HepG2 (cell line): ENCODE data around the gene NAT9. TPM values are rescaled to one million over a fixed set of nuclear protein-coding genes. Genes with fewer than 3 reads are reported as not detected.

Experiments used
- ATAD3A ChIP-seq: sonication (generic); formaldehyde crosslinking; IDR thresholded peaks from 2 replicates; pipeline ENCODE4 v1.4.0; 2020; ENCODE audit warnings: missing genetic modification reagents
- CCAR2 ChIP-seq: fragments of 200-400 bp; formaldehyde crosslinking; optimal IDR thresholded peaks from 2 replicates; pipeline ENCODE3; 2018; ENCODE audit warnings: low read depth, mild to moderate bottlenecking, low read length, moderate library complexity
- CHCHD3 ChIP-seq: sonication (generic); formaldehyde crosslinking; IDR thresholded peaks from 2 replicates; pipeline ENCODE4 v1.8.0; 2022; ENCODE audit warnings: mild to moderate bottlenecking, missing genetic modification reagents, moderate library complexity
- ESRRA ChIP-seq: sonication (generic); formaldehyde crosslinking; IDR thresholded peaks from 2 replicates; pipeline ENCODE4 v1.5.1; 2020; ENCODE audit warnings: mild to moderate bottlenecking, low read depth, missing genetic modification reagents
- EZH2 ChIP-seq: conservative IDR thresholded peaks from 2 replicates; pipeline ENCODE4 v1.6.1; 2012; ENCODE audit warnings: mild to moderate bottlenecking, low read depth, low read length, moderate library complexity
- FOXA3 ChIP-seq: IDR thresholded peaks from 2 replicates; pipeline ENCODE4 v1.6.1; 2016; ENCODE audit warnings: missing genetic modification reagents, missing compliant biosample characterization
- NR1H2 ChIP-seq: sonication (generic); formaldehyde crosslinking; IDR thresholded peaks from 2 replicates; pipeline ENCODE4 v1.8.1; 2022; ENCODE audit warnings: low read depth, missing genetic modification reagents, borderline replicate concordance
- REXO4 ChIP-seq: sonication (generic); formaldehyde crosslinking; IDR thresholded peaks from 2 replicates; pipeline ENCODE4 v1.8.0; 2022; ENCODE audit warnings: missing genetic modification reagents, mild to moderate bottlenecking, borderline replicate concordance
- SAFB2 ChIP-seq: sonication (generic); formaldehyde crosslinking; IDR thresholded peaks from 2 replicates; pipeline ENCODE4 v1.5.1; 2020; ENCODE audit warnings: missing genetic modification reagents, low read depth, mild to moderate bottlenecking, borderline replicate concordance
- STAT5B ChIP-seq: sonication (generic); formaldehyde crosslinking; IDR thresholded peaks from 2 replicates; pipeline ENCODE4 v1.4.0; 2020; ENCODE audit warnings: missing genetic modification reagents
- TGIF2 ChIP-seq: IDR thresholded peaks from 2 replicates; pipeline ENCODE4 v1.6.1; 2016; ENCODE audit warnings: control low read depth, missing compliant biosample characterization
- ZNF367 ChIP-seq: sonication (generic); formaldehyde crosslinking; IDR thresholded peaks from 2 replicates; pipeline ENCODE4 v1.4.0; 2020; ENCODE audit warnings: missing genetic modification reagents, borderline replicate concordance
- ZNF790 ChIP-seq: sonication (generic); formaldehyde crosslinking; IDR thresholded peaks from 2 replicates; pipeline ENCODE4 v1.8.0; 2022; ENCODE audit warnings: missing genetic modification reagents, mild to moderate bottlenecking, borderline replicate concordance
- polyA plus RNA-seq, 8 experiments: library from polyadenylated mRNA; depleted of rRNA in 3 of 8; stranded (reverse) in 7 of 8; unstranded in 1 of 8; fragments of >200 nt; fragmentation: Illumina TruSeq in 4 of 8; extraction: Trizol in 4 of 8; gene quantifications; 2 replicates each; pipeline versions ENCODE4 v1.2.1 to v1.2.3, GENCODE V29; 2011 to 2016; ENCODE audit warnings: low read depth in 4 of 8, missing spikeins in 1 of 8, mixed read lengths in 1 of 8; ENCODE audit not compliant: insufficient read depth in 1 of 8
- total RNA-seq, 5 experiments: library from RNA; depleted of rRNA; stranded (reverse); fragments of >200 nt; fragmentation: Illumina TruSeq; extraction: Trizol; gene quantifications; 2 replicates each; pipeline ENCODE4 v1.2.3, GENCODE V29; 2016; ENCODE audit warnings: low read depth in 1 of 5
- TF ChIP-seq, protein P1 (sequence below): sonication (generic); formaldehyde crosslinking; IDR thresholded peaks from 2 replicates; pipeline ENCODE4 v1.5.0; 2020; ENCODE audit warnings: mild to moderate bottlenecking, missing genetic modification reagents
- TF ChIP-seq, protein P2 (sequence below): sonication (generic); formaldehyde crosslinking; IDR thresholded peaks from 2 replicates; pipeline ENCODE4 v1.9.0; 2021; ENCODE audit warnings: mild to moderate bottlenecking, missing genetic modification reagents
- TF ChIP-seq, protein P3 (sequence below): IDR thresholded peaks from 2 replicates; pipeline ENCODE4 v1.6.1; 2012; ENCODE audit warnings: low read length, improper control_type of control experiment

Gene NAT9
- total and polyA plus RNA-seq, 2 of the 13 experiments (the other 11 are each of a cell fraction or from before 2014, with no cell fraction given) = 39.7 to 44.2 TPM

DNA sequence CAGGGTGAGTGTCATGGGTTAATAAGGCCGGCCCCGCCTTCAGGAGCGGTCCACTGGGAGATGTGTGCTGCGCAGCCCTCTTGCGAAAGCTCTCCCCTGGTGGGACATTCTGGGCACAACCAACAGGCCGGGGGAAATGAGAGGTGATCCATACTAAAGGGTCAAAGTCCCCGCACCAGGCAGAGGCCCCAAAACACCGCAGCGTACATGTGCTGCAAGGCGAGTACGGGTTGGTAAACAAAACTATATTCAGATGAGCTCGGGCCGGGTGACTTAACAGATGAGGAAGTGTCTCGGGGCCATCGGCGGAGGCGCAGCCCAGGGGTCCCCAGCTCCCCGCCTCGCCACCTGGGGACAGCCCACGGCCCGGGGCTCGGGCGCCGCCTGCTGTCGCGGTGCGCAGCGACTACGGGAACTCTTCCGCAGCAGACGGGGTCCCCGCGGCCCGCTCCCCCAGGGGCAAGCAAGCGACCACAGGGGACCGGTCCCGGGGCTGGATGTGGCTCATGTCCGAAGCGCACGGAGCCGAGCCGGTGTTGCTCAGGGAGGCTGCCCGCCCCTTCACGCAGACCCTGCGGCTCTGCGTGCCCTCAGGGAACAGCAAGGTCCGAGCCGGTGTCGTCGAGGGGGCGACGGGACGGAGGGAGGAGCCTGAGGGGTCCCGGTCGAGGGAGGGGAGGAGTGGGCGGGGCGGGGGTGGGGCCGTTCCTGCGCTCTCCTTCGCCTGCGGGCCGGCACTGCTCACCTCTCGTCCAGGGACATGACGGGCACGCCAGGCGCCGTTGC lies 39.4 kb downstream of the NAT9 start, which contains the start of gene RAB37 (continued):
- TF ChIP-seq, protein P1, sequence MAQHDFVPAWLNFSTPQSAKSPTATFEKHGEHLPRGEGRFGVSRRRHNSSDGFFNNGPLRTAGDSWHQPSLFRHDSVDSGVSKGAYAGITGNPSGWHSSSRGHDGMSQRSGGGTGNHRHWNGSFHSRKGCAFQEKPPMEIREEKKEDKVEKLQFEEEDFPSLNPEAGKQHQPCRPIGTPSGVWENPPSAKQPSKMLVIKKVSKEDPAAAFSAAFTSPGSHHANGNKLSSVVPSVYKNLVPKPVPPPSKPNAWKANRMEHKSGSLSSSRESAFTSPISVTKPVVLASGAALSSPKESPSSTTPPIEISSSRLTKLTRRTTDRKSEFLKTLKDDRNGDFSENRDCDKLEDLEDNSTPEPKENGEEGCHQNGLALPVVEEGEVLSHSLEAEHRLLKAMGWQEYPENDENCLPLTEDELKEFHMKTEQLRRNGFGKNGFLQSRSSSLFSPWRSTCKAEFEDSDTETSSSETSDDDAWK (CRISPR knock-in tag) = no peak
- peak; percentile 71 for TF ChIP-seq CCAR2
- no peak for TF ChIP-seq SAFB2
- no peak for TF ChIP-seq TGIF2 (CRISPR knock-in tag)
- 0 out of 2 replicates have a peak, but pooled peaks have one; percentile 11 for TF ChIP-seq ZNF367 (CRISPR knock-in tag)
- TF ChIP-seq NR1H2 (CRISPR knock-in tag) = no peak
- TF ChIP-seq, protein P2, sequence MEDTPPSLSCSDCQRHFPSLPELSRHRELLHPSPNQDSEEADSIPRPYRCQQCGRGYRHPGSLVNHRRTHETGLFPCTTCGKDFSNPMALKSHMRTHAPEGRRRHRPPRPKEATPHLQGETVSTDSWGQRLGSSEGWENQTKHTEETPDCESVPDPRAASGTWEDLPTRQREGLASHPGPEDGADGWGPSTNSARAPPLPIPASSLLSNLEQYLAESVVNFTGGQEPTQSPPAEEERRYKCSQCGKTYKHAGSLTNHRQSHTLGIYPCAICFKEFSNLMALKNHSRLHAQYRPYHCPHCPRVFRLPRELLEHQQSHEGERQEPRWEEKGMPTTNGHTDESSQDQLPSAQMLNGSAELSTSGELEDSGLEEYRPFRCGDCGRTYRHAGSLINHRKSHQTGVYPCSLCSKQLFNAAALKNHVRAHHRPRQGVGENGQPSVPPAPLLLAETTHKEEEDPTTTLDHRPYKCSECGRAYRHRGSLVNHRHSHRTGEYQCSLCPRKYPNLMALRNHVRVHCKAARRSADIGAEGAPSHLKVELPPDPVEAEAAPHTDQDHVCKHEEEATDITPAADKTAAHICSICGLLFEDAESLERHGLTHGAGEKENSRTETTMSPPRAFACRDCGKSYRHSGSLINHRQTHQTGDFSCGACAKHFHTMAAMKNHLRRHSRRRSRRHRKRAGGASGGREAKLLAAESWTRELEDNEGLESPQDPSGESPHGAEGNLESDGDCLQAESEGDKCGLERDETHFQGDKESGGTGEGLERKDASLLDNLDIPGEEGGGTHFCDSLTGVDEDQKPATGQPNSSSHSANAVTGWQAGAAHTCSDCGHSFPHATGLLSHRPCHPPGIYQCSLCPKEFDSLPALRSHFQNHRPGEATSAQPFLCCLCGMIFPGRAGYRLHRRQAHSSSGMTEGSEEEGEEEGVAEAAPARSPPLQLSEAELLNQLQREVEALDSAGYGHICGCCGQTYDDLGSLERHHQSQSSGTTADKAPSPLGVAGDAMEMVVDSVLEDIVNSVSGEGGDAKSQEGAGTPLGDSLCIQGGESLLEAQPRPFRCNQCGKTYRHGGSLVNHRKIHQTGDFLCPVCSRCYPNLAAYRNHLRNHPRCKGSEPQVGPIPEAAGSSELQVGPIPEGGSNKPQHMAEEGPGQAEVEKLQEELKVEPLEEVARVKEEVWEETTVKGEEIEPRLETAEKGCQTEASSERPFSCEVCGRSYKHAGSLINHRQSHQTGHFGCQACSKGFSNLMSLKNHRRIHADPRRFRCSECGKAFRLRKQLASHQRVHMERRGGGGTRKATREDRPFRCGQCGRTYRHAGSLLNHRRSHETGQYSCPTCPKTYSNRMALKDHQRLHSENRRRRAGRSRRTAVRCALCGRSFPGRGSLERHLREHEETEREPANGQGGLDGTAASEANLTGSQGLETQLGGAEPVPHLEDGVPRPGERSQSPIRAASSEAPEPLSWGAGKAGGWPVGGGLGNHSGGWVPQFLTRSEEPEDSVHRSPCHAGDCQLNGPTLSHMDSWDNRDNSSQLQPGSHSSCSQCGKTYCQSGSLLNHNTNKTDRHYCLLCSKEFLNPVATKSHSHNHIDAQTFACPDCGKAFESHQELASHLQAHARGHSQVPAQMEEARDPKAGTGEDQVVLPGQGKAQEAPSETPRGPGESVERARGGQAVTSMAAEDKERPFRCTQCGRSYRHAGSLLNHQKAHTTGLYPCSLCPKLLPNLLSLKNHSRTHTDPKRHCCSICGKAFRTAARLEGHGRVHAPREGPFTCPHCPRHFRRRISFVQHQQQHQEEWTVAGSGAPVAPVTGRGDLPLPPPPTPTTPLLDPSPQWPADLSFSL (CRISPR knock-in tag) = peak; percentile 72; the same call in 1 of the 2 replicates
- no peak for TF ChIP-seq CHCHD3 (CRISPR knock-in tag)
- TF ChIP-seq, protein P3, sequence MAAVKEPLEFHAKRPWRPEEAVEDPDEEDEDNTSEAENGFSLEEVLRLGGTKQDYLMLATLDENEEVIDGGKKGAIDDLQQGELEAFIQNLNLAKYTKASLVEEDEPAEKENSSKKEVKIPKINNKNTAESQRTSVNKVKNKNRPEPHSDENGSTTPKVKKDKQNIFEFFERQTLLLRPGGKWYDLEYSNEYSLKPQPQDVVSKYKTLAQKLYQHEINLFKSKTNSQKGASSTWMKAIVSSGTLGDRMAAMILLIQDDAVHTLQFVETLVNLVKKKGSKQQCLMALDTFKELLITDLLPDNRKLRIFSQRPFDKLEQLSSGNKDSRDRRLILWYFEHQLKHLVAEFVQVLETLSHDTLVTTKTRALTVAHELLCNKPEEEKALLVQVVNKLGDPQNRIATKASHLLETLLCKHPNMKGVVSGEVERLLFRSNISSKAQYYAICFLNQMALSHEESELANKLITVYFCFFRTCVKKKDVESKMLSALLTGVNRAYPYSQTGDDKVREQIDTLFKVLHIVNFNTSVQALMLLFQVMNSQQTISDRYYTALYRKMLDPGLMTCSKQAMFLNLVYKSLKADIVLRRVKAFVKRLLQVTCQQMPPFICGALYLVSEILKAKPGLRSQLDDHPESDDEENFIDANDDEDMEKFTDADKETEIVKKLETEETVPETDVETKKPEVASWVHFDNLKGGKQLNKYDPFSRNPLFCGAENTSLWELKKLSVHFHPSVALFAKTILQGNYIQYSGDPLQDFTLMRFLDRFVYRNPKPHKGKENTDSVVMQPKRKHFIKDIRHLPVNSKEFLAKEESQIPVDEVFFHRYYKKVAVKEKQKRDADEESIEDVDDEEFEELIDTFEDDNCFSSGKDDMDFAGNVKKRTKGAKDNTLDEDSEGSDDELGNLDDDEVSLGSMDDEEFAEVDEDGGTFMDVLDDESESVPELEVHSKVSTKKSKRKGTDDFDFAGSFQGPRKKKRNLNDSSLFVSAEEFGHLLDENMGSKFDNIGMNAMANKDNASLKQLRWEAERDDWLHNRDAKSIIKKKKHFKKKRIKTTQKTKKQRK = no peak
- no peak for TF ChIP-seq REXO4
- TF ChIP-seq EZH2 = no peak
- no peak for TF ChIP-seq STAT5B (CRISPR knock-in tag)
- peak; percentile 63; the same call in 1 of the 2 replicates for TF ChIP-seq ZNF790 (CRISPR knock-in tag)
- peak; percentile 91 for TF ChIP-seq ESRRA
- peak; percentile 89 for TF ChIP-seq FOXA3
- TF ChIP-seq ATAD3A (CRISPR knock-in tag) = no peak
